Keratinocyte (primary cell): Measurements from ENCODE around the gene ASB10. TPM values are rescaled to one million over a fixed set of nuclear protein-coding genes. Genes with fewer than 3 reads are reported as not detected.

Experiments
- DNase-seq: peaks from one replicate; pipeline ENCODE4 v3.0.0-alpha.2; 2011; ENCODE audit warnings: low read depth, missing footprints, low spot score
- FAIRE-seq: peaks from 2 replicates; lab custom pipeline; 2011; peaks lifted over from hg19 to GRCh38; lab: Jason Lieb, UNC
- H2AFZ ChIP-seq: 2 replicates; pipeline ENCODE4 v1.6.0; 2012; ENCODE audit warnings: low read length, control low read depth, inconsistent platforms; ENCODE audit not compliant: control insufficient read depth
- H3K27ac ChIP-seq: 2 replicates; pipeline ENCODE4 v1.5.1; 2011; ENCODE audit warnings: low read length; ENCODE audit not compliant: control insufficient read depth, insufficient read depth
- H3K27me3 ChIP-seq: 3 replicates; pipeline ENCODE4 v1.6.0; 2011; ENCODE audit warnings: low read length; ENCODE audit not compliant: control insufficient read depth, insufficient read depth; ENCODE audit errors: extremely low read depth
- H3K36me3 ChIP-seq, 2 experiments: 2 replicates in 1 of 2; 3 replicates in 1 of 2; pipeline ENCODE4 v1.5.1; 2011; ENCODE audit warnings: low read length in 2 of 2, mild to moderate bottlenecking in 1 of 2; ENCODE audit not compliant: control insufficient read depth in 2 of 2, insufficient read depth in 2 of 2; ENCODE audit errors: extremely low read depth in 1 of 2
- H3K4me1 ChIP-seq: 3 replicates; pipeline ENCODE4 v1.5.1; 2011; ENCODE audit warnings: low read length; ENCODE audit not compliant: control insufficient read depth, insufficient read depth; ENCODE audit errors: extremely low read depth
- H3K4me2 ChIP-seq: 3 replicates; pipeline ENCODE4 v1.6.0; 2011; ENCODE audit warnings: low read depth, low read length; ENCODE audit not compliant: control insufficient read depth, insufficient read depth; ENCODE audit errors: extremely low read depth
- H3K4me3 ChIP-seq, 3 experiments: fragments of 200-600 bp in 1 of 3; sonication (generic) in 1 of 3; 2 replicates in 2 of 3; 3 replicates in 1 of 3; pipeline ENCODE4 v1.5.1; 2011 to 2016; ENCODE audit warnings: low read length in 3 of 3, mild to moderate bottlenecking in 3 of 3, control low read depth in 2 of 3, inconsistent platforms in 1 of 3, low read depth in 1 of 3, mixed read lengths in 1 of 3, mixed run types in 1 of 3, moderate library complexity in 1 of 3; ENCODE audit not compliant: control insufficient read depth in 2 of 3, insufficient read depth in 2 of 3; ENCODE audit errors: extremely low read depth in 1 of 3
- H3K79me2 ChIP-seq: 2 replicates; pipeline ENCODE4 v1.6.0; 2012; ENCODE audit warnings: low read length; ENCODE audit not compliant: control insufficient read depth, insufficient read depth
- H3K9ac ChIP-seq: 3 replicates; pipeline ENCODE4 v1.6.0; 2011; ENCODE audit warnings: low read length; ENCODE audit not compliant: control insufficient read depth, insufficient read depth; ENCODE audit errors: extremely low read depth
- H3K9me1 ChIP-seq: 3 replicates; pipeline ENCODE4 v1.6.0; 2011; ENCODE audit warnings: low read length; ENCODE audit not compliant: control insufficient read depth, insufficient read depth; ENCODE audit errors: extremely low read depth
- H3K9me3 ChIP-seq: 2 replicates; pipeline ENCODE4 v1.5.1; 2012; ENCODE audit warnings: low read depth, low read length; ENCODE audit not compliant: control insufficient read depth
- H4K20me1 ChIP-seq: 3 replicates; pipeline ENCODE4 v1.6.0; 2011; ENCODE audit warnings: low read length; ENCODE audit not compliant: control insufficient read depth, insufficient read depth; ENCODE audit errors: extremely low read depth
- CTCF ChIP-seq, 3 experiments: IDR thresholded peaks in 1 of 3; conservative IDR thresholded peaks in 1 of 3; optimal IDR thresholded peaks in 1 of 3; 2 replicates in 2 of 3; 3 replicates in 1 of 3; pipeline versions ENCODE3 to v1.5.1; 2011; ENCODE audit warnings: low read length in 3 of 3, mild to moderate bottlenecking in 3 of 3, moderate library complexity in 2 of 3, control low read depth in 1 of 3, inconsistent platforms in 1 of 3; ENCODE audit not compliant: insufficient read depth in 2 of 3; ENCODE audit errors: extremely low read depth in 1 of 3
- EZH2 ChIP-seq: IDR thresholded peaks from one replicate; pipeline ENCODE4 v1.6.1; 2012; ENCODE audit warnings: inconsistent platforms, mild to moderate bottlenecking, low read length, moderate library complexity
- dilution Hi-C: fragments of 300-500 bp; cut with MboI; formaldehyde crosslinking; loops from one replicate; pipeline ENCODE4 v1.7.0; 2020; ENCODE audit warnings: low sequenced_read_pairs; ENCODE audit not compliant: extremely low pct_ligation_motif_present
- polyA plus RNA-seq, 5 experiments: library from polyadenylated mRNA; depleted of rRNA in 3 of 5; stranded (reverse) in 3 of 5; stranded (forward) in 1 of 5; unstranded in 1 of 5; fragments of >200 nt; gene quantifications; 1 replicate in 1 of 5; 2 replicates in 3 of 5; 3 replicates in 1 of 5; pipeline versions ENCODE4 v1.2.1 to v1.2.3, GENCODE V29; 2011 to 2012; ENCODE audit warnings: missing spikeins in 2 of 5, low read depth in 1 of 5, low replicate concordance in 1 of 5

The ASB10 gene
- polyA plus RNA-seq, 1 donor (not counting 4 experiments of a cell fraction or from before 2014, with no cell fraction given), result not detected

DNA sequence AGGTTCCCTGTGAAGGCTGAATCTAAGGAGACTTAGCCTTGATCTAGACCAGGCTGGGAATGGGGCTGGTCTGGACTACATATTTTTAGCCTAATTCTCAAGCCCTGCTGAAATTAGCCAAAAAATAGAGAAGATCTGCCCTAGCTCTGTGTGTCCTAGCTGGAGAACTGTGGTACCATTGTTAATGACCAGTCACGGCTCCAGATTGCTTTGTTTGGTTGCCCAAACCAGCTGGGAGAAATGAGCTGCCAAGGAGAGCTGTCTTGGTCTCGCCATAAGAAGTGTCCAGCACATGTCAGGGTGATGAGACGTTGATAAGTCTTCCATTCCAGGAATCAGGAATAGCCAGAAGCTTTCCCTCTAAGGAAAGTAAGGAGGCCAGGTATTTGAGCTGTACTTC is 40.3 kb downstream of the ASB10 start:
- Histone ChIP-seq H3K9me3 (no peaks in the 10 kb centered on the region), H3K4me3 (no peak overlapping the region)
- FAIRE-seq, result no peak

GRCh38 chr7:151144387-151144786 is 42.7 kb downstream of the ASB10 start:
- H3K79me2 ChIP-seq, result no peaks in the 10 kb centered on the region
- no peak overlapping the region for H3K27ac ChIP-seq
- H3K9me1 ChIP-seq, result no peaks in the 10 kb centered on the region
- H4K20me1 ChIP-seq, result no peaks in the 10 kb centered on the region
- FAIRE-seq (no peak), DNase-seq (no peak)
- H3K4me1 ChIP-seq, result peaks cover 9% of the 10 kb centered on the region
- peaks cover 14% of the 10 kb centered on the region for H3K27me3 ChIP-seq
- no peak for TF ChIP-seq EZH2
- TF ChIP-seq CTCF (optimal IDR thresholded peaks at IDR 0.05 in 1 of 3, IDR thresholded peaks at IDR 0.05 in 1 of 3, conservative IDR thresholded peaks at IDR 0.05 in 1 of 3; ENCODE audit: extremely low read depth in 1 of 3, insufficient read depth in 2 of 3, low read length in 3 of 3), result no peak
- peaks cover 38% of the 10 kb centered on the region in 2 experiments for H3K36me3 ChIP-seq
- no peak overlapping the region for H3K4me3 ChIP-seq
- dilution Hi-C loops, result no loop called here
- no peak overlapping the region for H3K4me2 ChIP-seq
- H3K9me3 ChIP-seq, result no peaks in the 10 kb centered on the region
- H2AFZ ChIP-seq, result no peak overlapping the region
- no peak overlapping the region for H3K9ac ChIP-seq

More for the DNA sequence above, 40.3 kb downstream of the ASB10 start:
- dilution Hi-C loops, result no loop called here
- Histone ChIP-seq H3K4me2 (no peak overlapping the region), H3K27me3 (peaks cover 31% of the 10 kb centered on the region), H3K79me2 (no peaks in the 10 kb centered on the region), H3K4me1 (peaks cover 9% of the 10 kb centered on the region), H3K9ac (no peak overlapping the region), H2AFZ (no peak overlapping the region), H3K27ac (no peak overlapping the region), H4K20me1 (no peaks in the 10 kb centered on the region), H3K36me3 (peaks cover 22 to 25% of the 10 kb centered on the region in 2 experiments), H3K9me1 (no peaks in the 10 kb centered on the region)
- TF ChIP-seq CTCF (optimal IDR thresholded peaks at IDR 0.05 in 1 of 3, IDR thresholded peaks at IDR 0.05 in 1 of 3, conservative IDR thresholded peaks at IDR 0.05 in 1 of 3; ENCODE audit: extremely low read depth in 1 of 3, insufficient read depth in 2 of 3, low read length in 3 of 3), result no peak
- TF ChIP-seq EZH2, result no peak
- no peak for DNase-seq
